ENCODE data around the gene GUCY2D. TPM values are rescaled to one million over a fixed set of nuclear protein-coding genes. Genes with fewer than 3 reads are reported as not detected.

Gene GUCY2D
- total RNA-seq, 6 donors from 2014 or later: 2.6 to 5.0 (median 3.8) TPM; not detected in 3

- peak; percentile 82 to 86 for DNase-seq
- ATAC-seq (ENCODE audit: low FRiP score in 2 of 2): peak; percentile 33 to 76
- peak in 1 of 4 donors; percentile 87 for TF ChIP-seq POLR2A (IDR thresholded peaks at IDR 0.05)
- no peak for TF ChIP-seq EP300 (IDR thresholded peaks at IDR 0.05)
- no peak for TF ChIP-seq CTCF (IDR thresholded peaks at IDR 0.05)
- peak in 1 of 2 donors; percentile 58 for TF ChIP-seq POLR2AphosphoS5 (IDR thresholded peaks at IDR 0.05)
- Histone ChIP-seq H3K36me3 (no peaks in the 10 kb centered on the region), H3K4me3 (peak within 1 kb of the TSS in 3 of 4 donors; percentile 43 to 57 (median 51)), H3K4me1 (peaks cover 15 to 30% (median 22%) of the 10 kb centered on the region in 4 donors), H3K27me3 (peaks cover 0 to 7% (median 3%) of the 10 kb centered on the region in 4 donors), H3K27ac (peak within 1 kb of the TSS; percentile 24 to 96 (median 74)), H3K9me3 (no peaks in the 10 kb centered on the region)
- 12 to 13% methylated on average over 10 to 22 of the region's 37 CpGs for WGBS, 2 donors
These were observed 36.7 kb downstream of the GUCY2D start, which contains the start of gene ALOX15B for GRCh38 chr17:8038954-8039610. ALOX15B (plus strand) TSS chr17:8039059; CDS start chr17:8039156, 97 bp downstream.

GRCh38 chr17:8039611-8040168 is 37.3 kb downstream of the GUCY2D start:
- Histone ChIP-seq H3K4me3 (peak overlapping the region in 3 of 4 donors; percentile 43 to 57 (median 51)), H3K36me3 (no peaks in the 10 kb centered on the region), H3K27me3 (peaks cover 0 to 7% (median 3%) of the 10 kb centered on the region in 4 donors), H3K27ac (peak overlapping the region; percentile 24 to 96 (median 74)), H3K4me1 (peaks cover 15 to 30% (median 22%) of the 10 kb centered on the region in 4 donors), H3K9me3 (no peaks in the 10 kb centered on the region)
- no peak for TF ChIP-seq POLR2AphosphoS5 (IDR thresholded peaks at IDR 0.05)
- TF ChIP-seq EP300 (IDR thresholded peaks at IDR 0.05): no peak
- TF ChIP-seq POLR2A (IDR thresholded peaks at IDR 0.05): no peak
- TF ChIP-seq CTCF (IDR thresholded peaks at IDR 0.05): no peak
- 53 to 66% methylated on average over 9 to 11 of the region's 11 CpGs for WGBS, 2 donors
- DNase-seq (no peak), ATAC-seq (ENCODE audit: low FRiP score in 2 of 2) (peak in 1 of 2 donors; percentile 8)

GRCh38 chr17:8041249-8041928 is 39.0 kb downstream of the GUCY2D start:
- ATAC-seq (ENCODE audit: low FRiP score in 2 of 2) (peak; percentile 76 to 82), DNase-seq (peak in 1 of 2 donors; percentile 72)
- Histone ChIP-seq H3K27me3 (peaks cover 0 to 7% (median 3%) of the 10 kb centered on the region in 4 donors), H3K9me3 (no peaks in the 10 kb centered on the region), H3K27ac (peak overlapping the region; percentile 54 to 96 (median 74)), H3K4me3 (peak overlapping the region in 3 of 4 donors; percentile 43 to 57 (median 51)), H3K4me1 (peaks cover 15 to 30% (median 22%) of the 10 kb centered on the region in 4 donors), H3K36me3 (no peaks in the 10 kb centered on the region)
- WGBS, 2 donors: 52 to 69% methylated on average over 7 to 8 of the region's 8 CpGs
- TF ChIP-seq POLR2AphosphoS5 (IDR thresholded peaks at IDR 0.05): peak; percentile 54 to 61
- peak in 1 of 4 donors; percentile 52 for TF ChIP-seq POLR2A (IDR thresholded peaks at IDR 0.05)
- peak in 3 of 4 donors; percentile 16 to 97 (median 65) for TF ChIP-seq EP300 (IDR thresholded peaks at IDR 0.05)
- TF ChIP-seq CTCF (IDR thresholded peaks at IDR 0.05): peak; percentile 26 to 76 (median 60)

- TF ChIP-seq POLR2A (IDR thresholded peaks at IDR 0.05): no peak
- no peak for TF ChIP-seq EP300 (IDR thresholded peaks at IDR 0.05)
- no peak for TF ChIP-seq POLR2AphosphoS5 (IDR thresholded peaks at IDR 0.05)
- no peak for TF ChIP-seq CTCF (IDR thresholded peaks at IDR 0.05)
- no peaks in the 10 kb centered on the region for H3K36me3 ChIP-seq
- H3K27ac ChIP-seq: peak overlapping the region in 2 of 4 donors; percentile 79 to 96
- peaks cover 15 to 30% (median 22%) of the 10 kb centered on the region in 4 donors for H3K4me1 ChIP-seq
- H3K27me3 ChIP-seq: peaks cover 0 to 7% (median 3%) of the 10 kb centered on the region in 4 donors
- H3K9me3 ChIP-seq: no peaks in the 10 kb centered on the region
- DNase-seq (no peak), ATAC-seq (ENCODE audit: low FRiP score in 2 of 2) (no peak)
- H3K4me3 ChIP-seq: no peak overlapping the region
These were observed 39.6 kb downstream of the GUCY2D start for GRCh38 chr17:8041979-8042378.

Data from upper lobe of left lung (tissue), 6 donors.